ENCODE results near the gene CDC42BPG. TPM values are rescaled to one million over a fixed set of nuclear protein-coding genes. Genes with fewer than 3 reads are reported as not detected.

CDC42BPG gene
- total and polyA plus RNA-seq, 11 donors, result 0.12 to 0.50 (median 0.20) TPM; not detected in 1

GRCh38 chr11:64803158-64803845, 41.2 kb downstream of the CDC42BPG start, which contains the start of gene MAP4K2:
Gene MAP4K2, minus strand, starts transcription at chr11:64803214. Its CDS starts 65 bp downstream, at chr11:64803149.
- peak within 1 kb of the TSS; percentile 78 to 97 (median 92) for H3K27ac ChIP-seq
- ATAC-seq (peak; percentile 70 to 89 (median 84)), DNase-seq (peak; percentile 90 to 94 (median 93))
- H3K4me1 ChIP-seq, result peaks cover 5 to 47% (median 24%) of the 10 kb centered on the region in 12 donors
- H3K9me3 ChIP-seq, result no peaks in the 10 kb centered on the region
- TF ChIP-seq POLR2A (IDR thresholded peaks at IDR 0.05), result peak in 1 of 2 donors; percentile 45
- TF ChIP-seq, protein P1, sequence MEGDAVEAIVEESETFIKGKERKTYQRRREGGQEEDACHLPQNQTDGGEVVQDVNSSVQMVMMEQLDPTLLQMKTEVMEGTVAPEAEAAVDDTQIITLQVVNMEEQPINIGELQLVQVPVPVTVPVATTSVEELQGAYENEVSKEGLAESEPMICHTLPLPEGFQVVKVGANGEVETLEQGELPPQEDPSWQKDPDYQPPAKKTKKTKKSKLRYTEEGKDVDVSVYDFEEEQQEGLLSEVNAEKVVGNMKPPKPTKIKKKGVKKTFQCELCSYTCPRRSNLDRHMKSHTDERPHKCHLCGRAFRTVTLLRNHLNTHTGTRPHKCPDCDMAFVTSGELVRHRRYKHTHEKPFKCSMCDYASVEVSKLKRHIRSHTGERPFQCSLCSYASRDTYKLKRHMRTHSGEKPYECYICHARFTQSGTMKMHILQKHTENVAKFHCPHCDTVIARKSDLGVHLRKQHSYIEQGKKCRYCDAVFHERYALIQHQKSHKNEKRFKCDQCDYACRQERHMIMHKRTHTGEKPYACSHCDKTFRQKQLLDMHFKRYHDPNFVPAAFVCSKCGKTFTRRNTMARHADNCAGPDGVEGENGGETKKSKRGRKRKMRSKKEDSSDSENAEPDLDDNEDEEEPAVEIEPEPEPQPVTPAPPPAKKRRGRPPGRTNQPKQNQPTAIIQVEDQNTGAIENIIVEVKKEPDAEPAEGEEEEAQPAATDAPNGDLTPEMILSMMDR (IDR thresholded peaks at IDR 0.05), result peak in 9 of 12 donors; percentile 6 to 55 (median 33)
- intact Hi-C loops (cut with DNase I), result no loop called here
- H3K4me3 ChIP-seq, result peak within 1 kb of the TSS; percentile 35 to 89 (median 71)
- peaks cover 0 to 47% (median 24%) of the 10 kb centered on the region in 9 donors for H3K36me3 ChIP-seq
- WGBS, 4 donors, result 1% methylated on average over 19 to 58 of the region's 58 CpGs
- no peaks in the 10 kb centered on the region for H3K27me3 ChIP-seq

DNA sequence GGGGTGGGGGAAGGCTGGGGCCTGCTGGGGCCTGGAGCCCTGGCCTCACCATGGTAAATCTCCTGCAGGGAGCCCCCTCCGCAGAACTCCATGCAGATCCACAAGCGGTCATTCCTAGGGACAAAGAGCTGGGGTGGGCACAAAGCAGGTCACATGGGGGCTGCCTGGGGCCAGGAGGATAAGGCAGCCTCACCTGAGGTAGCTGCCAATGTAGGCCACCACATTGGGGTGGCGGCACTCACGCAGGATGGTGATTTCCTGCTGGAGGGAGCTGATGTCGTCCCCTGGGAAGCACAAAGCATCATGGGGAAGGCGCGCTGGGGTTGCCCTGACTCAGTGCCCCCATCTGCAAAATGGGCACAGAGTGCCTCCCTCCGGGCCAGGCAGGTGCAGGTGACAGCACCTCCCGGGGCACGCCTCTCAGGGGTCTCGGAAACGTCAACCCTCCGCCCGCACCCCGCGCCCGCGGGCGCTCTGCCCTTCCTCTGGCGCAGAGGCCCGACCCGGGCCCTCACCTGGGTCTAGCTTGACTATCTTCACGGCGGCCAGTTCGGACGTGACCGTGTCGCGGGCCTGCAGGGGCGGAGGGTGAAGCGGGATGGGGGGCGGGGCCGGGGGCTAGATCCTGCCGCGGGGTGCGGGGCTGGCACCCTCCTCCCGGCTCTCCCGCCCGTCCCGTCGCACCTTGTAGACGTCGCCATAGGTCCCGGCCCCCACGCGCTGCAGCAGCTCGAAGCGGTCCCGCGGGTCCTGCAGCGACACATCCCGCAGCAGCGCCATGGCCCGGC, 41.9 kb downstream of the CDC42BPG start:
- intact Hi-C loops (cut with DNase I), result no loop called here
- WGBS, 4 donors, result 7 to 14% (median 11%) methylated on average over 21 to 54 of the region's 54 CpGs
- peak in 1 of 4 donors; percentile 1 for ATAC-seq

GRCh38 chr11:64801561-64802369, 42.7 kb downstream of the CDC42BPG start:
- Histone ChIP-seq H3K27me3 (no peaks in the 10 kb centered on the region), H3K27ac (peak overlapping the region; percentile 49 to 95 (median 91)), H3K4me1 (peaks cover 5 to 47% (median 24%) of the 10 kb centered on the region in 12 donors), H3K9me3 (no peaks in the 10 kb centered on the region), H3K36me3 (peaks cover 0 to 37% (median 20%) of the 10 kb centered on the region in 9 donors), H3K4me3 (peak overlapping the region in 11 of 12 donors; percentile 2 to 89 (median 75))
- WGBS, 4 donors, result 26 to 64% (median 50%) methylated on average over 4 to 13 of the region's 13 CpGs
- intact Hi-C loops (cut with DNase I), result no loop called here
- DNase-seq, result peak in 2 of 5 donors; percentile 40 to 46
- TF ChIP-seq, protein P1 (IDR thresholded peaks at IDR 0.05), result no peak
- TF ChIP-seq POLR2A (IDR thresholded peaks at IDR 0.05), result no peak
- peak in 2 of 4 donors; percentile 1 to 18 for ATAC-seq

More for the DNA sequence above, 41.9 kb downstream of the CDC42BPG start:
- H3K4me3 ChIP-seq, result peak overlapping the region; percentile 35 to 89 (median 71)
- no peaks in the 10 kb centered on the region for H3K9me3 ChIP-seq
- peaks cover 0 to 39% (median 21%) of the 10 kb centered on the region in 9 donors for H3K36me3 ChIP-seq
- no peaks in the 10 kb centered on the region for H3K27me3 ChIP-seq
- DNase-seq, result no peak
- no peak for TF ChIP-seq POLR2A (IDR thresholded peaks at IDR 0.05)
- TF ChIP-seq, protein P1 (IDR thresholded peaks at IDR 0.05), result no peak
- H3K4me1 ChIP-seq, result peaks cover 5 to 47% (median 24%) of the 10 kb centered on the region in 12 donors
- peak overlapping the region; percentile 49 to 95 (median 91) for H3K27ac ChIP-seq

Measured in heart left ventricle (tissue), 16 donors.